DMS 273 (cell line): ENCODE results near the gene AJUBA.
"Not testable (repeated sequence)": the region's sequence is repeated elsewhere in the genome, so short reads cannot be mapped to it uniquely, and the experiment has no call there.

ENCODE experiments used
- DNase-seq: peaks from one replicate; lab custom pipeline; 2025; ENCODE audit not compliant: unreplicated experiment; lab: John Stamatoyannopoulos, UW

The AJUBA gene

GRCh38 chr14:23006544-23007419 is 24.4 kb upstream of the AJUBA start:
- peak; percentile 99 for DNase-seq

- DNase-seq, result no peak
Observed at GRCh38 chr14:23006188-23006534, 23.8 kb upstream of the AJUBA start.

- DNase-seq, result no peak
Observed at GRCh38 chr14:23005451-23006187, 23.3 kb upstream of the AJUBA start.

- DNase-seq, result not testable (repeated sequence)
Observed at GRCh38 chr14:23004274-23004673, 21.9 kb upstream of the AJUBA start.

GRCh38 chr14:23002592-23002991 is 20.2 kb upstream of the AJUBA start:
- DNase-seq, result no peak

- DNase-seq, result no peak
Observed at GRCh38 chr14:23000860-23001259, 18.5 kb upstream of the AJUBA start.

GRCh38 chr14:22998329-22999012 is 16.1 kb upstream of the AJUBA start:
- peak; percentile 59 for DNase-seq

GRCh38 chr14:22997676-22998323 is 15.4 kb upstream of the AJUBA start:
- peak; percentile 87 for DNase-seq

GRCh38 chr14:22996768-22997654 is 14.7 kb upstream of the AJUBA start:
- DNase-seq, result peak; percentile 96

- DNase-seq, result no peak
Observed at GRCh38 chr14:22995889-22996625, 13.7 kb upstream of the AJUBA start.

GRCh38 chr14:22994762-22995275 is 12.5 kb upstream of the AJUBA start:
- DNase-seq, result peak; percentile 85

- no peak for DNase-seq
Observed at GRCh38 chr14:22993517-22993916, 11.2 kb upstream of the AJUBA start.

GRCh38 chr14:22991852-22992251 is 9.5 kb upstream of the AJUBA start:
- no peak for DNase-seq

- no peak for DNase-seq
Observed at GRCh38 chr14:22987291-22987690, 4.9 kb upstream of the AJUBA start.

GRCh38 chr14:22986508-22987054 is 4.2 kb upstream of the AJUBA start:
- peak; percentile 93 for DNase-seq

GRCh38 chr14:22985894-22986507 is 3.6 kb upstream of the AJUBA start:
- no peak for DNase-seq

GRCh38 chr14:22984959-22985658 is 2.8 kb upstream of the AJUBA start:
- DNase-seq, result no peak

- peak; percentile 67 for DNase-seq
Observed at GRCh38 chr14:22981876-22982476, 375 bp downstream of the AJUBA start.
